A673 (cell line): ENCODE data around the gene PRAC1. TPM values are rescaled to one million over a fixed set of nuclear protein-coding genes. Genes with fewer than 3 reads are reported as not detected.
A peak's percentile ranks its signal among the peaks of the same experiment; 100 is the strongest.

Experiments
- Bru-seq: library from RNA; stranded (reverse); fragments of 400-500 nt; gene quantifications from one replicate; lab custom pipeline; 2021; lab: Mats Ljungman, UMichigan
- BruChase-seq, 2 experiments: library from RNA; stranded (reverse); fragments of 400-500 nt; gene quantifications; one replicate each; lab custom pipeline; 2021; lab: Mats Ljungman, UMichigan
- BruUV-seq: library from RNA; stranded (reverse); fragments of 400-500 nt; replicated peaks from 2 replicates; lab custom pipeline; 2021; lab: Mats Ljungman, UMichigan
- CTCF ChIA-PET: fragments of 300-600 bp; sonication (Branson Sonifier 250); formaldehyde crosslinking; loops from one replicate; lab custom pipeline; 2022; ENCODE audit warnings: antibody characterized with exemption; lab: Charles Lee
- POLR2A ChIA-PET: fragments of 300-600 bp; sonication (Branson Sonifier 250); formaldehyde crosslinking; loops from one replicate; lab custom pipeline; 2022; ENCODE audit warnings: antibody characterized with exemption; ENCODE audit not compliant: low non-redundant PET; lab: Charles Lee
- DNase-seq: peaks from one replicate; pipeline ENCODE4 v3.0.0-alpha.2; 2015; ENCODE audit warnings: low spot score
- H3K27ac ChIP-seq: fragments of 200-600 bp; sonication (generic); 2 replicates; pipeline ENCODE4 v1.5.1; 2016; ENCODE audit warnings: mixed run types, low read depth, mild to moderate bottlenecking, mixed read lengths, antibody characterized with exemption, low read length; ENCODE audit not compliant: poor library complexity, severe bottlenecking
- H3K27me3 ChIP-seq: fragments of 200-600 bp; sonication (generic); replicated peaks from 2 replicates; pipeline ENCODE4 v1.6.1; 2017; ENCODE audit warnings: mixed run types, low read depth, mild to moderate bottlenecking, mixed read lengths, antibody characterized with exemption, low read length; ENCODE audit not compliant: insufficient read depth, poor library complexity
- H3K36me3 ChIP-seq: fragments of 200-600 bp; sonication (generic); 2 replicates; pipeline ENCODE4 v1.6.1; 2016; ENCODE audit warnings: mixed run types, mild to moderate bottlenecking, mixed read lengths, antibody characterized with exemption, low read length; ENCODE audit not compliant: insufficient read depth, poor library complexity, severe bottlenecking
- H3K4me1 ChIP-seq: fragments of 200-600 bp; sonication (generic); 2 replicates; pipeline ENCODE4 v1.6.1; 2017; ENCODE audit warnings: mixed run types, mild to moderate bottlenecking, mixed read lengths, antibody characterized with exemption, low read length; ENCODE audit not compliant: insufficient read depth, poor library complexity, severe bottlenecking
- H3K4me3 ChIP-seq: fragments of 200-600 bp; sonication (generic); 2 replicates; pipeline ENCODE4 v1.5.1; 2016; ENCODE audit warnings: low read depth, mixed run types, mild to moderate bottlenecking, mixed read lengths, low read length; ENCODE audit not compliant: poor library complexity, severe bottlenecking
- H3K9me3 ChIP-seq: fragments of 200-600 bp; sonication (generic); 2 replicates; pipeline ENCODE4 v1.6.1; 2016; ENCODE audit warnings: mixed run types, low read depth, mild to moderate bottlenecking, mixed read lengths, antibody characterized with exemption, low read length; ENCODE audit not compliant: poor library complexity, severe bottlenecking
- CTCF ChIP-seq: fragments of 300-800, 200-600 bp; sonication (generic); conservative IDR thresholded peaks from 2 replicates; pipeline ENCODE4 v1.5.1; 2017; ENCODE audit warnings: low read depth, mild to moderate bottlenecking, antibody characterized with exemption, low read length, moderate library complexity, mixed read lengths
- EZH2 ChIP-seq: fragments of 200-600 bp; sonication (generic); IDR thresholded peaks from 2 replicates; pipeline ENCODE4 v1.6.1; 2017; ENCODE audit warnings: borderline replicate concordance, low read depth, mild to moderate bottlenecking, mixed read lengths, antibody characterized with exemption, low read length; ENCODE audit not compliant: poor library complexity, severe bottlenecking
- intact Hi-C: fragments of 100-400 bp; cut with micrococcal nuclease; formaldehyde crosslinking; loops from one replicate; pipeline ENCODE4 v1.10.0; 2022; ENCODE audit not compliant: unreplicated experiment
- long read RNA-seq: library from polyadenylated mRNA; stranded (forward); transcript quantifications from one replicate; pipeline ENCODE4 v2.0.0, GENCODE V29; 2022
- total RNA-seq: library from RNA; stranded (reverse); gene quantifications from 2 replicates; pipeline ENCODE4 v1.2.3, GENCODE V29; 2021

PRAC1 gene
- total RNA-seq (78.3 and 129 TPM in 2 replicates), Bru-seq, nascent RNA (percentile 94 among the genes with signal in this experiment), BruChase-seq, experiment 1, labeled RNA remaining after a 2-hour chase (percentile 97 among the genes with signal in this experiment), BruChase-seq, experiment 2, labeled RNA remaining after a 6-hour chase (percentile 94 among the genes with signal in this experiment)
- long read RNA-seq, transcript PRAC1-201 (2 exons, 386 nt), result major isoform, 43 of 52 reads
- long read RNA-seq, partial matches to known transcripts, result 0 of 52 reads
- long read RNA-seq, other reads (novel, unspliced or antisense), result 9 of 52 reads

GRCh38 chr17:48722201-48722907 lies at the start of gene PRAC1:
Gene PRAC1 (minus strand): TSS chr17:48722518. CDS start chr17:48722392, 126 bp downstream.
- ChIA-PET POLR2A (interaction anchor here (0.6 to 1.0 kb wide), 3 partner anchors 44 to 156 kb away, joined by 3 to 4 read pairs (median 3); no protein-coding TSS in a partner anchor), CTCF (interaction anchor here (0.7 to 5.2 kb wide), 6 partner anchors 36 to 162 kb away, joined by 3 to 37 read pairs (median 20); no protein-coding TSS in a partner anchor)
- TF ChIP-seq EZH2, result no peak
- 0 out of 2 replicates have a peak, but pooled peaks have one; percentile 23 for TF ChIP-seq CTCF
- Histone ChIP-seq H3K4me3 (peak within 1 kb of the TSS; percentile 72), H3K27ac (peak within 1 kb of the TSS; percentile 98), H3K27me3 (no peaks in the 10 kb centered on the region), H3K36me3 (no peaks in the 10 kb centered on the region), H3K9me3 (no peaks in the 10 kb centered on the region), H3K4me1 (peaks cover 34% of the 10 kb centered on the region)
- peak; percentile 98 for DNase-seq
- intact Hi-C loops, result loop anchor here (1.0 to 5.0 kb wide), 3 partner anchors 44 to 270 kb away; partner anchors contain the start of gene ATP5MC1
- BruUV-seq, result no TSS peak

GRCh38 chr17:48770954-48771353 lies 48.6 kb upstream of the PRAC1 start:
- Histone ChIP-seq H3K4me3 (no peak overlapping the region), H3K27ac (peak overlapping the region; percentile 26), H3K36me3 (no peaks in the 10 kb centered on the region), H3K4me1 (peaks cover 8% of the 10 kb centered on the region), H3K9me3 (no peaks in the 10 kb centered on the region), H3K27me3 (no peaks in the 10 kb centered on the region)
- POLR2A ChIA-PET, result no interaction called here
- intact Hi-C loops, result no loop called here
- peak; percentile 67 for DNase-seq
- TF ChIP-seq EZH2, result no peak
- TF ChIP-seq CTCF, result no peak
- CTCF ChIA-PET, result no interaction called here
- BruUV-seq, result no TSS peak

- H3K9me3 ChIP-seq, result no peaks in the 10 kb centered on the region
- no peaks in the 10 kb centered on the region for H3K27me3 ChIP-seq
- CTCF ChIA-PET, result no interaction called here
- no peak overlapping the region for H3K27ac ChIP-seq
- no peak for DNase-seq
- intact Hi-C loops, result no loop called here
- peaks cover 8% of the 10 kb centered on the region for H3K4me1 ChIP-seq
- no peak overlapping the region for H3K4me3 ChIP-seq
- no peaks in the 10 kb centered on the region for H3K36me3 ChIP-seq
- no TSS peak for BruUV-seq
- POLR2A ChIA-PET, result no interaction called here
- TF ChIP-seq EZH2, result no peak
- no peak for TF ChIP-seq CTCF
These were observed 46.8 kb upstream of the PRAC1 start for GRCh38 chr17:48769009-48769675.
